Thoracic aorta (tissue), 2 donors: ENCODE measurements around the gene NUP210. TPM values are rescaled to one million over a fixed set of nuclear protein-coding genes. Genes with fewer than 3 reads are reported as not detected.

Experiments used
- ATAC-seq: fragments of 150-250 bp; one replicate; pipeline ENCODE4 v1.8.0; 2017; ENCODE audit warnings: low read depth; ENCODE audit not compliant: insufficient number of reproducible peaks, low FRiP score
- DNase-seq: peaks from one replicate; pipeline ENCODE4 v3.0.0-alpha.2; 2020; ENCODE audit warnings: low spot score
- H3K27ac ChIP-seq, 2 donors: fragments of 200-600 bp; sonication (generic); 1 replicate in 1 of 2; 2 replicates in 1 of 2; pipeline ENCODE4 v1.5.1; 2016; ENCODE audit warnings: mild to moderate bottlenecking in 2 of 2, moderate library complexity in 2 of 2
- H3K27me3 ChIP-seq: fragments of 200-600 bp; sonication (generic); replicated peaks from 2 replicates; pipeline ENCODE4 v1.6.0; 2016; ENCODE audit warnings: mild to moderate bottlenecking; ENCODE audit not compliant: insufficient read depth
- H3K36me3 ChIP-seq: fragments of 200-600 bp; sonication (generic); one replicate; pipeline ENCODE4 v1.5.1; 2016
- H3K4me1 ChIP-seq, 2 donors: fragments of 200-600 bp; sonication (generic); 1 replicate in 1 of 2; 2 replicates in 1 of 2; pipeline versions ENCODE4 v1.5.1 to v1.6.0; 2016; ENCODE audit warnings: low read depth in 2 of 2, mild to moderate bottlenecking in 1 of 2; ENCODE audit not compliant: control insufficient read depth in 1 of 2
- H3K4me3 ChIP-seq: fragments of 200-600 bp; sonication (generic); 2 replicates; pipeline ENCODE4 v1.5.1; 2016; ENCODE audit warnings: mild to moderate bottlenecking
- H3K9me3 ChIP-seq: fragments of 200-600 bp; sonication (generic); 2 replicates; pipeline ENCODE4 v1.5.1; 2016
- total RNA-seq, 2 donors: library from RNA; depleted of rRNA; stranded (reverse); fragments of >200 nt; gene quantifications; one replicate each; pipeline versions ENCODE4 v1.1.0 to v1.2.3, GENCODE V29; 2016
- TF ChIP-seq, protein P1 (sequence below): fragments of 200-600 bp; sonication (generic); IDR thresholded peaks from one replicate; pipeline ENCODE4 v1.5.1; 2019; ENCODE audit warnings: antibody characterized with exemption

NUP210 gene
- total RNA-seq, 2 donors from 2014 or later = 3.7 to 4.3 TPM

DNA sequence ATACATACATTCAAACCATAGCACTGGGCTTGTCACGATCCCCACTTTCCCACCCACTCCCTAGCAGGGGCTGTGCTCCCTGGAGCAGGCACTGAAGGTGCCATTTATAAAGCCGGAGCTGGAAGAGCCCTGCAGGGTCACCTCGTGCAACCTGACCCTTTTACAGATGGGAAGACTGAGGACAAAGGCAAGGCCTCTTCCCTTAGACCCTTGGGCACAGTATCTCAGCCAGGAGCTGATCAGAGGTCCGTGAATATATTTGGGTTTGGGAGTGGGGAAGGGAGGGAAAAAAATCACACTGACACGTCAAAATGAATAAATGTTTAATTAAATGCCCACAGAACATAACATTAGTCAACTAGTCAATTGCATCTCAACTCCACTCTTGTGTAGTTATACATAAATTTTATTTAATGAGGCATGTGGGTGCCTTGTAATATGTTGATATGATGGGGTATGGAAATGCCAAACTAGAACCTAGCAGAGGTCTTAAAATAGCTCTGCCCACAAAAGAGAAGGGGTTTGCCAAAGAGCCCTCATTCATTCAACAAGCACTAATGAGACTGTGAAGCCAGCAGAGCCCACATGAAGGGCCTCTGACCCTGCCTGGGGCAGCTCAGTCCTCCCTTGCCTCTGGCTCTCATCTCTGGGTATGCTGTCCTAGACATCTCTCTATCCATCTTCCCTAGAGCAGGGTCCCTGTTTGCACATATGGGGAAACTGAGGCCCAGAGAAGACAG is 119.4 kb downstream of the NUP210 start:
- Histone ChIP-seq H3K9me3 (no peaks in the 10 kb centered on the region), H3K4me1 (peaks cover 0 to 13% of the 10 kb centered on the region in 2 donors), H3K27me3 (no peaks in the 10 kb centered on the region), H3K4me3 (no peak overlapping the region), H3K27ac (no peak overlapping the region), H3K36me3 (no peaks in the 10 kb centered on the region)
- TF ChIP-seq, protein P1, sequence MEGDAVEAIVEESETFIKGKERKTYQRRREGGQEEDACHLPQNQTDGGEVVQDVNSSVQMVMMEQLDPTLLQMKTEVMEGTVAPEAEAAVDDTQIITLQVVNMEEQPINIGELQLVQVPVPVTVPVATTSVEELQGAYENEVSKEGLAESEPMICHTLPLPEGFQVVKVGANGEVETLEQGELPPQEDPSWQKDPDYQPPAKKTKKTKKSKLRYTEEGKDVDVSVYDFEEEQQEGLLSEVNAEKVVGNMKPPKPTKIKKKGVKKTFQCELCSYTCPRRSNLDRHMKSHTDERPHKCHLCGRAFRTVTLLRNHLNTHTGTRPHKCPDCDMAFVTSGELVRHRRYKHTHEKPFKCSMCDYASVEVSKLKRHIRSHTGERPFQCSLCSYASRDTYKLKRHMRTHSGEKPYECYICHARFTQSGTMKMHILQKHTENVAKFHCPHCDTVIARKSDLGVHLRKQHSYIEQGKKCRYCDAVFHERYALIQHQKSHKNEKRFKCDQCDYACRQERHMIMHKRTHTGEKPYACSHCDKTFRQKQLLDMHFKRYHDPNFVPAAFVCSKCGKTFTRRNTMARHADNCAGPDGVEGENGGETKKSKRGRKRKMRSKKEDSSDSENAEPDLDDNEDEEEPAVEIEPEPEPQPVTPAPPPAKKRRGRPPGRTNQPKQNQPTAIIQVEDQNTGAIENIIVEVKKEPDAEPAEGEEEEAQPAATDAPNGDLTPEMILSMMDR = no peak
- no peak for DNase-seq
- no peak for ATAC-seq

DNA sequence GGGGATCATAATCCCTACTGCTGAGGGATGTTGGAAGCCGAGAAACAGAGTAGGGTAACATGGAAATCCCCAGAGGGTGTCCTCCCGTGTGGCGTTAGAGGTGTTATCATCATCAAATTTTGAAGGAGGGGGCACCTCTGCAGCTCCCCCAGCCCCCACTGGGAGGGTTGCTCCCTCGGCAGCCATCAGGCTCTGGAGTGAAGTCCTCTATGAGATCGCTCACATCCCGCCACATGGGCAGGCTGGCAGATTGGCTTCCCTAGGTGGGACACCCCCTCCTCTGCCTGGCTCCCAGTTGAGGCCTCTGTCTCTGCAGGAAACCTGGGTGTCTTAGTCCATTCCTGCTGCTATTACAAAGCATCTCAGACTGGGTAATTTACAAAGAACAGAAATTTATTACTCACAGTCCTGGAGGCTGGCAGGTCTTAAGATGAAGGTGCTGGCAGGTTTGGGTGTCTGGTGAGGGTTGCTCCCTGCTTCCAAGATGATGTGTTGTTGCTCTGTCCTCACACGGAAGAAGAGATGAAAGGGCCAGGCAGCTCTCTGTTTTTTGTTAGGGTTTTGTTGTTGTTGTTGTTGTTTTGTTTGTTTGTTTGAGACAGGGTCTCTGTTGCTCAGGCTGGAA is 120.5 kb downstream of the NUP210 start:
- H3K4me3 ChIP-seq = no peak overlapping the region

DNA sequence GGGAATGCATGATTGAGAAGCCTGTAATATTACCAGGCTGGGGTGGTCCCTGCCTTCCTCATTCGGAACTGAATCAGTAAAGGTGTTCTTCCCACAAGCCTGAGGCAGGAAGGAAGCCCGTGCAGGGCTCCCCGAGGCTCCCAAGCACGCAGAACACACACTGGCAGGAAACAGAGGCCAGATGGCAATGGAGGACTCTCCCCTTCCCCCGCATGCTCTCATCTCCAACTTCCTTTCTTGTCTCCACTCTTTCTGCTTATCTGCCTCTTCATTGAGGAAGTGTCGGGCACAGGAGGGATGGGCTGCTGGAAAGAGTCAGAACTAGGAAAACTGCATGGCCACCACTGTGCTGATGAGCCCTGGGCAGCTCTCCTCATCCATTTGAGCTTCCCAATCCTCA is 123.5 kb downstream of the NUP210 start:
- no peaks in the 10 kb centered on the region for H3K36me3 ChIP-seq
- TF ChIP-seq, protein P1 = no peak
- peaks cover 0 to 7% of the 10 kb centered on the region in 2 donors for H3K4me1 ChIP-seq
- H3K9me3 ChIP-seq = no peaks in the 10 kb centered on the region
- no peak overlapping the region for H3K27ac ChIP-seq
- DNase-seq (no peak), ATAC-seq (no peak)
- H3K27me3 ChIP-seq = no peaks in the 10 kb centered on the region
- no peak overlapping the region for H3K4me3 ChIP-seq

More for the DNA sequence above, 120.5 kb downstream of the NUP210 start:
- Histone ChIP-seq H3K27me3 (no peaks in the 10 kb centered on the region), H3K27ac (no peak overlapping the region), H3K4me1 (peaks cover 0 to 13% of the 10 kb centered on the region in 2 donors), H3K9me3 (no peaks in the 10 kb centered on the region), H3K36me3 (no peaks in the 10 kb centered on the region)
- no peak for DNase-seq
- no peak for ATAC-seq
- TF ChIP-seq, protein P1 = no peak

DNA sequence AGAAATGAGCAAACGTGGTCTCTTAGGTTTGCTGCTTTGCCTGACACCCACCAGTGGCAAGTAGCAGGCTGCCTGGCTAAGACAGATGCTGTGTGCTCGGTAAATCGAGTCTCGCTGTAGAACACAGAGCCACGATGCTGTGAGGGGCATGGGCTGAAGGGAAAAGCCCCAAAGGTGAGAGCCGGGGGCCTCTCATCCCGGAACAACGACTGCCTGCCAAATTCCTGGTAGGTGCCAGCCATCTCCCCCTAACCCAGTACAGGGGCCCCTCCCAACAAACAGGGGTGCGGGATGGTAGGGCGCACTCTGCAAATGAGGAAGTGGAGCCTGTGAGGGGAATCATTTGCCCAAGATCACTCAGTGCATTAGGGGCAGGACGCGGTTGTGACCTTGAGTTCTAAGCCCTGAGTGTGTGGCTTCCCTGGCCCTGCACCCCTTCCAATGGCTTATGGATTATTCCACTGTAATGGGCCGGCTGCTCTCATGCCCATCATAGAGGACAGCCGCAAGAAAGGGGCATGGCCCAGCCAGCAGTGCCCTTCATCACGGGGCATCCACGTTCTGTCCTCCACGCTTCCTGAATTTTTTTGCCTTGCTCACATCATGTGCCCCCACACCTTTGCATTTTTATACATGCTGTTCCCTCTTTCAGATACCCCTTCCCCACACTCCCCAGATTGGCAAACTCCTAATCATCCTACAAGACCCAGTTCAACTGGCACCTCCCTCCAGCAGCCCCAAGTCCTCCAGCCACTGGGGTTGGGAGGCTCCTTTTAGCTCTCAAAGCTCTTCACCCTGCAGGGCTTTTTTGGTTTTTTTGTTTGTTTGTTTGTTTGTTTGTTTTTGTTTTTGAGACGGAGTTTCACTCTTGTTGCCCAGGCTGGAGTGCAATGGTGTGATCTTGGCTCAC is 125.4 kb downstream of the NUP210 start:
- ATAC-seq (no peak), DNase-seq (no peak)
- Histone ChIP-seq H3K4me1 (no peaks in the 10 kb centered on the region), H3K36me3 (no peaks in the 10 kb centered on the region), H3K27me3 (no peaks in the 10 kb centered on the region), H3K4me3 (no peak overlapping the region), H3K9me3 (no peaks in the 10 kb centered on the region), H3K27ac (no peak overlapping the region)
- TF ChIP-seq, protein P1 = no peak

DNA sequence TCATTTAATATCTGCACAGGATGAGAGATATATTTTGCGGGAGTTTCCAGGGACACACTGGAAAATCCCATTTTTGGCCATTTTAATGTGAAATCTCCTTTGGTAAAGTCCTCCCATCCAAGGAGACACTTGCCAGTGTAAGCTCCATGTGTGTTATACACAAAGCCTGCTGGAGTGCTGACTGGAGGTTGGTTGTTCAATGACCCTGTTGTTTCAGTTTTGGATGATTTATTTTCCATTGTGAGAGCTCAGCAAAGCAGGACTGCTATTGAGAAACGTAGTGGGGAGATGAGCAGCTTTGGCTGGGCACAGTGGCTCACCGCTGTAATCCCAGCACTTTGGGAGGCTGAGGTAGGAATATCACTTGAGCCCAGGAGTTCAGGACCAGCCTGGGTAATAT is 127.7 kb downstream of the NUP210 start:
- ATAC-seq = no peak
- no peak overlapping the region for H3K4me3 ChIP-seq
- no peaks in the 10 kb centered on the region for H3K9me3 ChIP-seq
- TF ChIP-seq, protein P1 = no peak
- H3K27ac ChIP-seq = no peak overlapping the region
- H3K27me3 ChIP-seq = no peaks in the 10 kb centered on the region
- H3K36me3 ChIP-seq = no peaks in the 10 kb centered on the region
- H3K4me1 ChIP-seq = no peaks in the 10 kb centered on the region
- DNase-seq = no peak
